Measurements from ENCODE around the gene ZXDC. TPM values are rescaled to one million over a fixed set of nuclear protein-coding genes. Genes with fewer than 3 reads are reported as not detected.

The ZXDC gene
- polyA plus RNA-seq, 3 donors: 31.3 to 46.5 (median 45.9) TPM

DNA sequence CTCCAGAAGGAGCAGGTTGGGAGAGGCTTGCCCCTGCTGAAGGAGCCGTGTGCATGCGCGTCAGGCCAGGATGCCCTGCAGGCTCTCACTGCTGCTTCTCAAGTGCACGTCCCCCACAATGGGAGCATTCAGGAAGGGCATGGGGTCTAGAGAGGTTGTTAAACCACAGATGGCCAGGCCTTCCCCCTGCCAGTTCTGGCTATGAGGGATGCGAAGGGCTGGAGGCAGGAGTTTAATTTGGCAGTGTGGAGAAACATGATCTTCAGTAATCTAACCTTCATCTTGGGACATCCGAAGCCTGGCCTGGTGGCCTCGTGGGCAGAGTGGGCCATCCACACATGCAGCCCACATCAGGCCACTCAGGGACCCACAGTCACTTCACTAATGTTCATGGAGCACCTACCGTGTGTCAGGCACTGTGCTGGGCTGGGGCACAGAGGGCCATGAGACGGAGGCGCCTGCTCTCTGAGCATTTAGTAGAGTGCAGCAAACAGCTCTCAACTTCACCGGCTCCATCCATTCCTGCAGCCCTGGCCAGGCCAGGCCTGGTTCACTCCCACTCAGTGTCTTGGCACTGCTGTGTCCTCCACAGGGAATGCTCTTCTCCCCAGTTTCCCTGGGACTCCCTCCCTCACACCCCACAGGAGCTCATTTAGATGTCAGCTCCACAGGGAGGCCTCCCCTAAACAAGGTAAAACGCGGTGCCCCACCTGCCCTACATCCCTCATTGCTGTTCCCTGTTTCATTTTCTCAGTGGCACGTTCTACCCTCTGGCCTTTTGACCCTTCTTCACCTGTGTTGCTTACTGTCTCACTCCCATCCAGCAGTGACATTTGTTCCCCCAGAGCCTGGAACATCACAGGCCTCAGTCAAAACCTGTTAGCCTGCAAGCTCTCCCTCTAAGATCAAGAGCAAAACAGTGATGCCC is 77.0 kb downstream of the ZXDC start:
- no peak for DNase-seq

DNA sequence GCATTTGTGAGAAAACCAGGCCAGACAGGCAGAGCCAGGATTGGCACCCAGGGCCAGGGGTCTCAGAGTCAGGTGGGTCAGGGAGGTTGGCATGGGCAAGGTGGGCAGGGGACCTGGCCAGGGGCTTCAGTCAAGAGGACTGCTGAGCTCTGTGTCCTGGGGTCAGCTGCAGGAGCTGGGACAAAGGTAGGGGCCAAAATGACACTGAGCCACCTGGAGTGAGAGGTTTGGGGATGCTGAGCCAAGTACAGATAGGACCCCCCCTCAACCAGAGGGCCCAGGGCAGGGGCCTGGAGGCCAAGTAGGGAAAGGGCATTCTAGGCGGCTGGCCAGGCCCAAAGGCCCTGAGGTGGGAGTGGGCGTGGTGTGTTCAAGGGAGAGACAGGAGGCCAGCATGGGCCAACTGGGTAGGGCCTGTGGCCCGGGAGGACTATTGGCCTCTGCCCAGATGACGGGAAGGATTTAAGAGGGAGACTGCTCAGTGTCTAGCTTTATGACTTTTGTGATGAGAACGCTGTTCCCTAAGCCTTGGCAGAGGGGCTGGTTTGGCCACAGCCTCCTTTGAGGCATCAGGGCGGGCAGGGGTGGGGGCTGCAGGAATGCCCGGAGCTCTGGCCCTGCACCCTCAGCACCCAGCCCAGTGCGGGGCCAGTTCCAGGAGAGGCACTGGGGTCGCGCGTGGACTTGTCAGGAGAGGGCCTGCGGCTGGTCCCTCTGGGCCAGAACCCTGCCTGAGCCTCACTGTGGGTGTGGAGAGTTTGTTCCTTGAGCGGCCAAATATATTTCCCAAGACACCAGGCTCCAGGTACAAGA is 77.9 kb downstream of the ZXDC start:
- no peak for DNase-seq

DNA sequence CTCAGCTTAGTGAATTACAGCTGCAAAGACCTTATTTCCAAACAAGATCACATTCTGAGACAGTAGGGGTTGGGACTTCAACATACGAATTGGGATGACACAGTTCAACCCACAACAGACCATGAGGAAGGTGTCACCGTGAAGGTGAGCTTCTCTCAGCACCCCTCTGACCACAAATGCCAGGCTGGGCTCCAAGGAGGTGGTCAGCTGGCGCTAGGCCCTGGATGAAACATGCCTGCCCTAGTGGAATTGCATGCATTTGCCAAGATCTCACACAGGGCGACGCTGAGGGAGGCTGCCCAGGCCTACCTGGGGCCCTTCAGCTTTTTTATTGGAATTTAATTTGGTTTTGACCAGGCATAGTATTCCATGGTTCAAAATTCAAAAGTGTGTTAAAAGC is 79.2 kb downstream of the ZXDC start:
- DNase-seq: no peak

DNA sequence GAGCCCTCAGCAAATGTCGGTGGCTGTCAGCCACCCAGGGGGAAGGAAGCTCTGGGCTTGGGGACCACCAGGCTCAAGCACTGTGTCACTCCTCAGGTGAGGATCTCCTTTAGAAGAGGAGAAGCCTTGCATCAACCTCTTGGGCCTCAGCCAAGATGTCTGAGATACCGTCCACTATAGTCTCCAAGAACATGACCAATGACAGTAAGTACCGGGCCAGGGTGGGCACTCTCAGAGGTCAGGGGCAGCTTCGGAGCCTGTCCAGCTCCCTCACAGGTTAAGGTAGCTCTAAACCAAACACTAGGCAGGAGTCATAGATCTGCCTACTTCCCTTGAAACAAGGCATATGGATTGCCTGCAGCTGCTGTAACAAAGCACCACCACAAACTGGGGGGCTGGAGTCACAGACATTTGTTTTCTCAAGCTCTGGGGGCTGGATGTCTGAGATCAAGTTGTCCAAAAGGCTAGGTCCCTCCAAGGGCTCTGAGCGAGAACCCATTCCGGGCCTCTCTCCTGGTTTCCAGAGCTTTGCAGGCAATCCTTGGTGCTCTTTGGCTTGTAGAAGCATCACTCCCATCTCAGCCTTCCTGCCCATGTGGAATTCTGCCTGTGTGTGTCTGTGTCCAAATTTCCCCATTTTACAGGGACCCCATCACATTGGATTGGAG is 79.7 kb downstream of the ZXDC start:
- no peak for DNase-seq

DNA sequence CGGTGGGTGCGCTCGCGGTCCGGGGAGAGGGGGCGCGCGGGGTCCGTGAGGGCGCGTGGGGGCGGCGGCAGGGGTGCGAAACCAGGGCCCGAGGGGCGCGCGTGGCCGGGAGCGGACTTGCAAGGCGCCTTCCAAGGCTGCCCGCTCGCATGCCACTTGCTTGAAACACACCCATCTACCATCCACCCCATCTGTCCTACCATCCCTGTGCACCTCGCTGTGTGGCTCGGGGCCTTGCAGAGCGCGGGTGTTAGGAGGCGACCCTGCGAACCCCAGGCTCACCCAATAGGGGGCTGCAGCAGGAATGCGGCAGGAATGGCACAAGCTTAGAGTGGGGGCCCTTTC is 80.7 kb downstream of the ZXDC start:
- DNase-seq: no peak

DNA sequence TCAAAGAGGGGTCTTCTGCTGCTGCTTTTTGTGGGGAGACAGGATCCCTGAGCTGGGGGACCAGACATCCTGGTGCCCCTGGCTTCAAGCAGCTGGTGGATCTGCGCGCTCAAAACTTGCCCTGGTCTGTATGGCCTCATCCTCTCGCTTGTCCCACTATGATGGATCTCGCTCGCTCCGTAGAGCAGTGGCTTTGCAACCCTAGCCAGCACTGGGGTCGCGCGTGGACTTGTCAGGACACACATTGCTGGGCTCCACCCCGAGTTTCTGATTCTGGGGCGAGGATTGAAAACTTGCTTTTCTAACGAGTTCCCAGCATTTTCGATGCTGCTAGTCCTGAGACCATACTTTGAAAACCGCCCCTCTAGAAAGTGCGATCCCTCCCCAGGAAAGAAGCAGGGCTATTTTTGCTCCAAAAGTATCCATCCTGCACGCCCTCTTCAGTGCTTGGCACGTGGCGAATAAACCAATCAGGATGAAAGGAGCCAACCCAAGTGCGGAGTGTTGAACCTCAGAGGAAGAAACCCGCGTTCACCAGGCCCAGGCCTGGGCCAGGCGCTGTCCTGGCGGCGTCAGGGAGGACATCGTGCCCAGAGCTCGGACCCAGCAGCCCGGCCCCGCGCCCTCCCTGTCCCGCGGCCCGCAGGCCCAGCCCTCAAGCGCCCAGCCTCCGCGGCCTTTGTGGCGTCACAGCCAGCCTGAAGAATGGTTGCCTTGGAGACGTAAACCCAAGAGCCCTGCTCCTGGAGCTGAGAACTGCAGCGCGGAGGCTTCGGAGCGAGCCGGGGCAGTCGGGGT is 81.3 kb downstream of the ZXDC start, which contains the start of gene CFAP100:
CFAP100 (plus strand) TSS at position 731 of the 798 bp plus-strand sequence. CDS start 1,092 bp downstream, outside the sequence.
- DNase-seq: peak; percentile 78

DNA sequence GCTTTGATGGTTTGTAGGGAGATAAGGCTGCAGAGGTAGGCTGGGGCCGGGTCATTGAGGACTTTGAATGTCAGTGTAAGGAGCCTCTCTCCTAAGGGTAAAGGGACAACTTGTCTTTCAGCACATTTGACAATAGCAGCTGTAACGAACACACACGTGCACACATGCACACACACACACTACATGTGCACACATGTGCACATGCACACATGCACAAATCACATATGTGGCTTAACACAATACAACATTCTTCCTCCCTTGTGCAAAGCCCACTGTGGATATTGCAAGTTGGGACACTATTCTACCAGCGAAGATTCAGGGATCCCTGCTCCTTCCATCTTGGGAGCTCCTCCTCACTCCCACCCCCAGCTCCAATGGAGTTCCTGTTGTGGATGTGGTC is 82.1 kb downstream of the ZXDC start:
- DNase-seq: no peak

DNA sequence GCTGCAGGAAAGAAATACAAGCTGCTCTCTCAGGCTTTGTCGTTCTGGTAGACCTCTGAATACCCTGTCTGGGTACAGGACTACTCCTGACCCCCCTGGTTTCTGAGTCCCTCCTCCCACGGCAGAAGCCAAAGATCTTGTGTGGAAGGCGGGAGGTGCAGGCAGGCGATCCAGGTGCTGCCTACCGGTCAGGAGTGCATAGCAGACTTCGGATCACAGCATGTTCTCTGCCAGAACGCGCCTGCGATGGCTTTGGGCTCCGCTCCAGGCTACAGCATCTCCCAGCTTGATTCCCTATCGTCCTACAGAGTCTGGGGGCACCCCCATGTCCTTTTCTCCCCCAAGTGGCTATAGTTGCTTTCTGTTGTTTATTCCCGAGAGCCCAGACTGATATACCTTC is 83.4 kb downstream of the ZXDC start:
- no peak for DNase-seq

DNA sequence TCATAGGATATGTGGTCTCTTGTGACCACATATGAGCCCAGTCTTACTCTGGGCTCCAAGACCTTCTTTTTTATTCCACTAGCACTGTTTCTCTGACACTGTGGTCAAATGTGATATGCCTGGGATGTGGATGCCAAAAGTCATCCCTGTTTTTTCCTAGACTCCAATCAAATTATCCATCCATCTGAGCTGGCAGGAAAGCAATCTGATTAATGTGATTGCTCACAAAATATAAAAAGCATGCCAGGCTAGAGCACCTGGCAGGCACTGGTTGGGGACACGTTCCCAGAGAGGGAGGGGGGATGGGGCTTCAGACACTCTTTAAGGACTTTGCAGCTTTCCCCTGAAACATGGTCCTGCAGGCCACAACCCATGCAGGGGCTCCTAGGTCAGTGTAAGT is 84.1 kb downstream of the ZXDC start:
- DNase-seq: no peak

DNA sequence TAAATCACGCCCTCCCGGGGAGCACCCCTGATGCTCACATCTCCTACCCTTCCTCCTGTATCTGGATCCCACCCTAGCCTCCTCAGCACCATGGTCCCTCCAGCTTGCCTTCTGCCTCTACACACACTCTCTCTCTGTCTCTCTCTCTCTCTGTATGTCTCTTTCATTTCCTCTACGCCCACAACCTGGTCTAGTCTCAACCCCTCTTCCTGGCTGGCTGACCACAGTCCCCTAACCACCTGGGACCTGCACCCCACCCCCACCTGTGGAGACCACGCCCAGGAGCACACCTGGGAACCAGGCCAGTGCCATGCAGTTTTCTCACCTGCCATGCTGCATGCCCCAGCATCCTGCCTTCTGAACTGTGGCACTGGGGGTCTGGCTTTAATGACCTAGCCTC is 84.9 kb downstream of the ZXDC start:
- no peak for DNase-seq

DNA sequence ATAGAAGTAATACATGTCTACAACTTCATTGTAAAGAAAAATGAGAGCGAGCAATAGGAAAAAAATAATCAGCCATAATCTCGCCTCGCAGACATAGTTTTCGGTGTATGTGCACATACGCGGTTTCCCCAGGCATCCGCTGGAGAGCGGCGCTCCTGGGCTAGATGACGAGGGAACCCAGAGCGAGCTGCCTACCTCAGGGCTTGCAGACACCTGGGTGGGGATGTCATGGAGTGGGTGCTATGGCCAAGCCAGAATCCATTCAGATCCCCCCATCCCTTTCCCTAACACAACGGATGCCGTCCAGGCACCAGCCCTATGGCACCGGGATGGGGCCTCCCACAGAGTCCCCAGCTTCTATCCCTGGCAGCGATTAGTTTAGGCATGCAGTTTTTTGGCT is 85.5 kb downstream of the ZXDC start:
- no peak for DNase-seq

DNA sequence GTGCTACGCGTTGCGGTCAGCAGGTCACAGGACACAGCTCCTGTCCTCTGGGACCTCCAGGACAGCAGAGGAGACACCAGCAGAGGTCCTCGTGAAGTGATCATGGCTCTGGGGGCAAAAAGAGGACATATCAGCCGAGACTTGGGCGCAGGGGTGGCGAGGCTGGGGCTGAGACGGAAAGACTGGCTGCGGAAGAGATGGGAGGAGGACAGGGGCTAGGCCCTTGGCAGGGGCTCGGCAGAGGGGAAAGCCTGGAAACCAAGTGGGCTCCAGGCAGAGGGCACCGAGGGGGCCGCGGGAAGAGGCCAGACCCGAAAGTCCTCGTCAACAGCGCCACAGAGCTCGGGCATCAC is 85.9 kb downstream of the ZXDC start:
- no peak for DNase-seq

DNA sequence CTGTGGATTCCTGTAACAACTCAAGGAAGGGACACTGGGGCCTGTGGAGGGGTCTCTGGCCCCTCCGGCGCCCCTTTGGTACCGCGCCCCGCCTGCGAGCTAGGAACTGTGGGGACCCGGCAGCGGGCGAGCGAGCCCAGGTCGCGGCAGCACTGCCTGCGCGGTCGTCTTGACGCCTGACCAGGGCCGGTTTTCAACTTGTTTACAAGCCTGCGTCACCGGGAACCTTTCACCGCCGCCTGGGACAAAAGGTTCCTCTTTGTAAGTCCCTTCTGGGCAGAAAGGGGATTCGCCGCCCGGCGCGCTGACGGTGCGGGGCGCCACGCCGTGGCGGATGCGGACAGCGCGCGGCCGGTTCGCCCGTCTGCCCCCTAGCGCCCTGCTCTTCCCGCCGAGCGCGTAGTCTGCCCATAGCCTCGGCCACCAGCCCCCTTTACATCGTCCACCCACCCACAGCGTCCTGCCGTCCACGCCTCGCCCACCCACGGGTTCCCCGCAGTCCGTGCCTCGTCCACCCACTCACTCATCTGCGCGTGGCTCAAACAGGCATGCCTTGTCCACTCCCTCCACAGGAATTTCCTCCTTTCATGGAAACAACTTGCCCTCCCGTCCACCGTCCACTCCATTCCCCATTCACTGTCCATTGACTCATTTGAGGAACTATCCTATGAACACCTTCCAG is 86.4 kb downstream of the ZXDC start:
- peak; percentile 87 for DNase-seq

Other genes starting within 250 kb of the ZXDC start
- 10 to 100 TPM; 13.6 to 18.3 (median 15.4) TPM for gene KLF15, start 118.5 kb downstream of the ZXDC start, polyA plus RNA-seq (ENCODE audit: insufficient read length in 3 of 3)
- 1 to 10 TPM; 1.1 to 1.7 (median 1.5) TPM for gene CFAP100, start 81.0 kb downstream of the ZXDC start, polyA plus RNA-seq (ENCODE audit: insufficient read length in 3 of 3)
- under 1 TPM; 0.06 to 0.19 (median 0.13) TPM for gene UROC1, start 41.9 kb upstream of the ZXDC start, polyA plus RNA-seq (ENCODE audit: insufficient read length in 3 of 3)
- gene CHST13, start 48.3 kb upstream of the ZXDC start, polyA plus RNA-seq (ENCODE audit: insufficient read length in 3 of 3): 10 to 100 TPM in 1 of 3 donors, 1 to 10 TPM in 2; 7.4 to 11.0 (median 8.1) TPM
- under 1 TPM in 2 of 3 donors, not detected in 1; 0.04 to 0.25 TPM for gene C3orf22, start 83.0 kb upstream of the ZXDC start, polyA plus RNA-seq (ENCODE audit: insufficient read length in 3 of 3)
- 10 to 100 TPM; 15.4 to 18.2 (median 16.7) TPM for gene TXNRD3, start 179.2 kb upstream of the ZXDC start, polyA plus RNA-seq (ENCODE audit: insufficient read length in 3 of 3)
- 10 to 100 TPM; 16.0 to 23.8 (median 21.9) TPM for gene CHCHD6, start 228.3 kb upstream of the ZXDC start, polyA plus RNA-seq (ENCODE audit: insufficient read length in 3 of 3)

Data from renal pelvis (tissue), 4 donors.